Muscle layer of colon (tissue), 2 donors: ENCODE results near the gene EDA.

ENCODE experiments used
- H3K27ac ChIP-seq: one replicate; pipeline ENCODE4 v1.7.0; 2013; ENCODE audit warnings: low read depth, mild to moderate bottlenecking, low read length, moderate library complexity
- H3K27me3 ChIP-seq, 2 donors: one replicate each; pipeline ENCODE4 v1.7.0; 2013; ENCODE audit warnings: low read length in 2 of 2, mild to moderate bottlenecking in 2 of 2; ENCODE audit not compliant: insufficient read depth in 2 of 2, control insufficient read depth in 1 of 2
- H3K36me3 ChIP-seq: one replicate; pipeline ENCODE4 v1.7.0; 2013; ENCODE audit warnings: mild to moderate bottlenecking, low read length; ENCODE audit not compliant: insufficient read depth
- H3K4me1 ChIP-seq: one replicate; pipeline ENCODE4 v1.7.0; 2013; ENCODE audit warnings: mild to moderate bottlenecking, low read length; ENCODE audit not compliant: insufficient read depth
- H3K4me3 ChIP-seq, 2 donors: one replicate each; pipeline ENCODE4 v1.7.0; 2013; ENCODE audit warnings: low read length in 2 of 2, low read depth in 1 of 2, mild to moderate bottlenecking in 1 of 2, moderate library complexity in 1 of 2
- H3K9ac ChIP-seq: one replicate; pipeline ENCODE4 v1.7.0; 2013; ENCODE audit warnings: low read length
- H3K9me3 ChIP-seq: one replicate; pipeline ENCODE4 v1.7.0; 2013; ENCODE audit warnings: mild to moderate bottlenecking, low read length
- donor health status: abdominal sarcoma.
- donor health status: Adenocarcinoma of cecum.

Gene EDA

DNA sequence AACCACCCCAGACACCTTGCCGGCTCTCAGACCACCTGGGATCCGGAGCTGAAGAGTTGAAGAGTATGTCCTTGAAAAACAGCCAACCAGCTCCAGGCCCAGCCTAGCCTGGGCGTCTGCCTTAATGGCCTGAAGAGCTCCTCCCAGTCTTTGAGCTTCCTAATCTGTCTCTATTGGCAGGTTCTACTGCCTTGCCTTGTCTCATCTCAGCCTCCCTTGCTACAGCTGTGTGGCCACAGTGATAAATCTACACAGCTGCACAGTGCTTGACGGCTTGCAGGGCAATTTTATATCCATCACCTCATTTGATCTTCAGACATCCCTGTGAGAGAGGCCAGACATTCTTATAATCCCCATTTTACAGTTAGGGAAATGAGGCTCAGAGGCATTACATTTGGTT is 413.9 kb downstream of the EDA start:
- no peaks in the 10 kb centered on the region for H3K36me3 ChIP-seq
- no peaks in the 10 kb centered on the region for H3K9me3 ChIP-seq
- no peak overlapping the region for H3K4me3 ChIP-seq
- H3K4me1 ChIP-seq: no peaks in the 10 kb centered on the region
- peaks cover 0 to 32% of the 10 kb centered on the region in 2 donors for H3K27me3 ChIP-seq
- H3K27ac ChIP-seq: no peak overlapping the region
- H3K9ac ChIP-seq: no peak overlapping the region

DNA sequence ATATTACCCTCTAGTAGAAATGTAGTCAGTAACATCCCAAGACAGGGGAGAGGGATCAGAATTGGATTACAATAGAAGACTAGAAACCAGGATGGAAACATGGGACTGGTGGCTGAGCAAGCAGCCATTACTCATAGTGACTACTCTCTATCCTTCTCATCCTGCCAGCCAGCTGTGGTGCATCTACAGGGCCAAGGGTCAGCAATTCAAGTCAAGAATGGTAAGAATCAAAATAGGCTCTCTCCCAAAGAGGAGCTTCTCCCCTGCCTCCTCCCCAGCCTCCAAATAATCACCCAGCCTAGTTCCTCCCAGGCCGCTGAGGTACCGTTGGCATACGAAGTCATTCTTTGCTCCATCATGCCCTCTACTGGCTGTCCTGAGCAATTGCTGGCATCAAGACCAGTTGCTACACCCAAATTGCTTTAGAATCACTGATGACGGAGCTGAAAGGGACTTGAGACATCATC is 414.4 kb downstream of the EDA start:
- H3K4me1 ChIP-seq: no peaks in the 10 kb centered on the region
- no peak overlapping the region for H3K4me3 ChIP-seq
- H3K9me3 ChIP-seq: no peaks in the 10 kb centered on the region
- H3K27me3 ChIP-seq: peaks cover 0 to 32% of the 10 kb centered on the region in 2 donors
- no peak overlapping the region for H3K9ac ChIP-seq
- H3K36me3 ChIP-seq: no peaks in the 10 kb centered on the region
- H3K27ac ChIP-seq: no peak overlapping the region

DNA sequence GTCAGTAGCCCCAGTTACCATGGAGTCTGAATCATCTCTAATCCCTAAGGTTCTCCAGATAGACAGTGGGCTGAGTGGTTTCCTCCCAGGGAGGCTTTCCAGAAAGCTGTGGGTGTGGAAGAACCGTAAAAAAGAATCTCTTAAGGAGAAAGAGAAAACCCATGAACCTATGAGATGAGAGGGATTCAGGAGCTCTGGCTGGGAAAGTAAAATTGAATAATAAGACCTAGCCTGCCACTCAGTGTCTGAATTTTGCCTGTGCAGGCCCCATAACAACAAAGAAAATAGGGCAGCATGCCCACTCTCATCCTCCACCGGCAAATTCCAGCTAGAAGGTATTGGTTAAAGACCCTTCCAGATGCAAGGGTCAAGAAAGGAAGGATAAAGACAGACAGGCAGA is 416.9 kb downstream of the EDA start:
- Histone ChIP-seq H3K4me1 (no peaks in the 10 kb centered on the region), H3K27me3 (peaks cover 0 to 32% of the 10 kb centered on the region in 2 donors), H3K4me3 (no peak overlapping the region), H3K36me3 (no peaks in the 10 kb centered on the region), H3K27ac (no peak overlapping the region), H3K9me3 (no peaks in the 10 kb centered on the region), H3K9ac (no peak overlapping the region)

DNA sequence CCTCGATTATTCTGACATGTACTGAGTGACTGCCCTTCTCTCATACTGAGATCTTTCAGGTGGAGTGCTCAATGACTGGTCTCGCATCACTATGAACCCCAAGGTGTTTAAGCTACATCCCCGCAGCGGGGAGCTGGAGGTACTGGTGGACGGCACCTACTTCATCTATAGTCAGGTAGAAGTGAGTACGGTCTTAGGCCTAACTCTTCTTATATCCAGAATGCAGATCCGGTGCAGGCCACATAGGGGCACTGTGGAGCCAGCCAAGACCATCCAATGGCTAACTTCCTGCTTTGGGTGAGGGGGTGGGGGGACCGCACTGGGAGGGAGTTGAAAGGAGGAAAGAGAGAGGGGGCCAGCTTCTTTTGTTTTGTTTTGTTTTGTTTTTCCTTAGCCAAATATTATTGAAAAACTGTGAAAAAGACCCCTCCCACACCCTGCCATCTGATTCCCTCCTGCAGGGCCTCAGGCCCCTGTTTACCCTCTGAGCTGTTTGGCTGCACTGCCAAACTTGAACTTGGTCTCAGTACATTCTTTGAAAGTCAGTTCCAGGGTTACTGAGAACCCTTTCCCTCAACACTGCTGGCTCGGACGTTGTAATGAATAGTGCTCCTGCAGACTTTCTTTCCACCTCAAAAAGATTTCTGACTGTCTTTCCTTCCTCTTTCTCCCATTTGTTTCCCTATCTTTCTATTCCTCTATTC is 417.6 kb downstream of the EDA start:
- Histone ChIP-seq H3K4me1 (no peaks in the 10 kb centered on the region), H3K36me3 (no peaks in the 10 kb centered on the region), H3K27ac (no peak overlapping the region), H3K9ac (no peak overlapping the region), H3K4me3 (no peak overlapping the region), H3K27me3 (peaks cover 0 to 32% of the 10 kb centered on the region in 2 donors), H3K9me3 (no peaks in the 10 kb centered on the region)

DNA sequence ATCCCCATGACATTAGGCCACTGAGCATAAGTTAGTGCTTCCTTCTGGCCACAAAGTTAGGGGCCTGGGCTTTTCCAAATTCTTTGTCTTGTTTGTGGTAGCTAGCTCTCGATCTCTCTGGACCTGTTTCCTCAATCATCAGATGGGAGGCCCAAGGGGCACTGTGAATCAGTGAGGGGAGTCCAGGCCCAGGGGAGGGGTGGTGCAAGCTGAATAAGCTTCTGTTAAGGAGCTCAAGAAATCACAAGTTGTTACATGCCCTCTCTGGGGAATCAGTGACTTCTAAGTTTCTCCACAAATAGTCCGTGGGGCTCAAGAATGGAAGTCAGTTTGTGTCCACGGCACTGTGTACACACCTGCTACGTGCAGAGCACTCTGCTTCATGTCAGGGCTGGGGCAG is 418.7 kb downstream of the EDA start:
- no peak overlapping the region for H3K4me3 ChIP-seq
- no peaks in the 10 kb centered on the region for H3K9me3 ChIP-seq
- H3K4me1 ChIP-seq: no peaks in the 10 kb centered on the region
- H3K9ac ChIP-seq: no peak overlapping the region
- peaks cover 0 to 23% of the 10 kb centered on the region in 2 donors for H3K27me3 ChIP-seq
- H3K36me3 ChIP-seq: no peaks in the 10 kb centered on the region
- no peak overlapping the region for H3K27ac ChIP-seq

DNA sequence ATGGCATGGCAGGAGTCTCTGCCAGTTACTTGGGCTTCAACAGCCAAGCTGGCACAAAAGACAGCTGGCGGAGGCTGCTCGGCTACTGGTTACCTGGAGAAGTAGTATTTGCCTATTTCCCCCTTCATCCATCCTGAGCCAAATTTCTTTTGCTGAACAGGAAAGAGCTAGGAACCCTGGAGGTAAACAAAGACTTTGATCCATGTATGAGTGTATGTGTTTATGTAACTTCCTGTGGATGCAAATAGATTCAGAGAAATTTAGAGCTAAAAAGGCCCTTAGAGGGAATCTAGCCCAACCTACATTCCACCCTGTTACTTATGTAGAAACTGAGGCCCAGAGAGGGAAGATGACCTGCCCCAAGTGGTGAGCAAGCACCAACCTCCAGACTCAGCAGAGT is 422.6 kb downstream of the EDA start:
- H3K4me3 ChIP-seq: no peak overlapping the region

DNA sequence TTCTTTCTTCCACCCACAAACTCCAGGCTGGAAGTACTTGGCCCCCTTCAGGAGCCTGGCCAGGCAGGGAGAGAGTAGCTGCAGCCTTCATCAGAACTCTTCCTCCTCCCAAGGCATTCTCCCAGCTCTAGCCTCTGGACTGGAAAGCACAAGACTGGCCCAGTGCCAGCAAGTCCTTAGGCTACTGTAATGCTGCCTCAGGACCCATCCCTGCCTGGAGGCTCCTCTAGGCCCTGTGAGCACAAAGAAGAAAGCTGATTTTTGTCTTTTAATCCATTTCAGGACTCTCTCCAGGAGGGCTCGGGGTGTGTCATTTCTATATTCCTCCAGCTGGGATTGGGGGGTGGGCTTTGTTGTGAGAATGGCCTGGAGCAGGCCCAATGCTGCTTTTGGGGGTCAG is 423.0 kb downstream of the EDA start:
- Histone ChIP-seq H3K36me3 (no peaks in the 10 kb centered on the region), H3K4me3 (no peak overlapping the region), H3K27ac (no peak overlapping the region), H3K27me3 (peaks cover 0 to 10% of the 10 kb centered on the region in 2 donors), H3K9me3 (no peaks in the 10 kb centered on the region), H3K9ac (no peak overlapping the region), H3K4me1 (no peaks in the 10 kb centered on the region)

More for the DNA sequence above, 422.6 kb downstream of the EDA start:
- Histone ChIP-seq H3K27me3 (peaks cover 0 to 14% of the 10 kb centered on the region in 2 donors), H3K27ac (no peak overlapping the region), H3K9ac (no peak overlapping the region), H3K4me1 (no peaks in the 10 kb centered on the region), H3K36me3 (no peaks in the 10 kb centered on the region), H3K9me3 (no peaks in the 10 kb centered on the region)

DNA sequence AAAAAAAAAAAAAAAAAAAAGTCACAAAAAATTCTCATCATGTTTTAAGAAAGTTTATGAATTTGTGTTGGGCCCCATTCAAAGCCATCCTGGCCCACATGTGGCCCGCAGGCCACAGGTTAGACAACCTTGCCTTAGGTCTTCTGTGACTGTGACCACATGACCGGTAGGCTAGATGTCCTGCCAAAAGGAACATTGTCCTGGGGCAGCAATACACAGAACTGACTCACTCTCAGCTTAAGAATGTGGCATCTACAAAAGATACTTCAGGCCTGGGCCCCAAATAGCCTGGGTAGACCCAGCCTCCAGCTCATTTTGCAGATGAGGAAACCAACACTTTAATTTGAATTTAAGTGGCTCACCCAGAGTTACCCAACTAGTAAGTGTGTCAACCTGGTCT is 423.8 kb downstream of the EDA start:
- Histone ChIP-seq H3K4me1 (no peaks in the 10 kb centered on the region), H3K9me3 (no peaks in the 10 kb centered on the region)

DNA sequence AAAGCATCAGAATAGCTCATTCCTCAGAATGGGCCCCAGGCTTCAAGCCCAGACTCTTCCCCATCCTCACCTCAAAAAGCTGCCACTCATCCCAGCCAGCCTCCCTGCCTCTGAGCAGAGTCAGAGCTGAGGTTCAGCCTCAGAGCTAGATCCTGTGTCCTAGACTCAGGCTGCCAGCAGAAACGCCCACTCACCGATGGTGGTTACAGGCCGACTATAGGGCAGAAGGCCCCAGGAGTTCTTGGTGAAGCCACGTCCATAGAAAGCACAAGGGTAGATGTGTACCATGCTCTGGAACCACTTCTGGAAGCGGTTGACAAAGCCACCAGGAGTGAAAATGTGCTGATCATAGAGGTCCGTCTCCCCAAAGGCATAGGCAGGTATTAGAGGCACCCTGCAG is 426.1 kb downstream of the EDA start:
- Histone ChIP-seq H3K27me3 (peaks cover 0 to 6% of the 10 kb centered on the region in 2 donors), H3K27ac (no peak overlapping the region), H3K4me3 (no peak overlapping the region), H3K4me1 (no peaks in the 10 kb centered on the region), H3K9me3 (no peaks in the 10 kb centered on the region), H3K9ac (no peak overlapping the region), H3K36me3 (no peaks in the 10 kb centered on the region)

More for the DNA sequence above, 423.8 kb downstream of the EDA start:
- H3K36me3 ChIP-seq: no peaks in the 10 kb centered on the region
- peaks cover 0 to 6% of the 10 kb centered on the region in 2 donors for H3K27me3 ChIP-seq
- H3K27ac ChIP-seq: no peak overlapping the region
- H3K9ac ChIP-seq: no peak overlapping the region
- H3K4me3 ChIP-seq: no peak overlapping the region

DNA sequence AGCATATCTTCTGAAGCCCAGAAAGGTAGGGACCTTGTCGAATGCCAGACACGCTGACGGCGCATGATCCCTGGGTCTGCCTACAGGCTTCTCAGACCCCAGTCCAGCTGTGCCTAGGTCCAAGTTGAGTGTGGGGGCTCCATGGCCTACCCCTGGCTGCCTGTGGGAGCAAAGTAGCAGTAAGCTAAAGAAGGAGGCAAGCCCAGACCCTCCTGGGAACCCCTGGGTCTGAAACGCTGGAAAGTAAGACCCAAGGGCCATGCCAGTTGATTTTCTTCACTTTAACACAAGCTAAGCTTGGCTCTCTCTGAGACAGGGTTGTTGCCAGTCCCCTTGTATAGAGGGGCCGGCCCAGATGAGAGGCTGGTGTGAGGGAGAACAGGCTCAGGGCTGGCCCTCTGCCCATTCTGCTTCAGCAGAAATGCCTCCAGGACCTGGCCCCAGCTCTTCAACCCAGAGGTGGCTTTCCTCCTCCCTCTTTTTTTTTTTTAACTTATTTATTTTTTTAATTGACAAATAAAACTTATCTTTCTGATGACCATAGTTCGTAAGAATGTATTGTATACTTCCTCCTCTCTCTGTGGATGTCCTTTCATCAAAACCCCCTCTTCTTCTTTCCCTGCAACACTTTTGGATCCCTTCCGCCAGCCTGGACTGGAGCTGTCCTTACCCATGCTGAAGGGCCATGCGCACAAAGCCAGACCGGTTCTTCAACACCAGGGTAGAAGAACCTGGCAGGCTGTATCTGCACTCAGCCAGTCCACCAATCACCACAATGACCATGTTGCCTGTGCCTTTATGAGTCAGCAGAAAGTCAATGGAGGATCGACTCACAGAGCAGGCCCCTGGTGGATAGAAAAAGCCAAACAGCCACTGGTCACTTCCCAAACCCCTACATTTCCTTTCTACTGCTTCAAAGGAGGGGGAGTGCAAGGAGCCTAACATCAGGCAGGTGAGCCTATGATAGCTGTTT is 426.8 kb downstream of the EDA start:
- no peak overlapping the region for H3K27ac ChIP-seq

DNA sequence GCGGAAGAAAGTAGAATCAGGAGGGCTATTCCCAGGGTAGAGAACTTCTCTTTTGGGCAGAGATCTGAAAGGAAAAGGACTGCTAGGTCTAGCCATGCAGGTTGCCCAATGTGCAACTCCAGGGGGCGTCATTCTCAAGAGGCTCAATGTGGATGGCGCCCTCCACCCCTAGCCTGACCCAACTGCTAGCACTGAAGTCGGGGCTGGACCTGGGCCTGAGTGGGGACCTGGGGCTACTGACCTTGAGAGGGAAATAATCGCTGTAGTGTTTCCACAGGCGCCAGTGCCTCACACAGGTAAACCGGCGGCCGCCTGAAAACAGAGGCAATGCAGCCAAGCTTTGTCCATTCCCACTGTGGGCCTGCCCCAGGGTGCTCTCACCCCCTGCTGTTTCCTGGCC is 427.8 kb downstream of the EDA start:
- Histone ChIP-seq H3K4me1 (no peaks in the 10 kb centered on the region), H3K27ac (no peak overlapping the region), H3K9ac (no peak overlapping the region), H3K9me3 (no peaks in the 10 kb centered on the region), H3K27me3 (peaks cover 0 to 6% of the 10 kb centered on the region in 2 donors), H3K4me3 (no peak overlapping the region), H3K36me3 (no peaks in the 10 kb centered on the region)

More for the DNA sequence above, 426.8 kb downstream of the EDA start:
- H3K36me3 ChIP-seq: no peaks in the 10 kb centered on the region
- H3K9ac ChIP-seq: no peak overlapping the region
- no peak overlapping the region for H3K4me3 ChIP-seq
- H3K4me1 ChIP-seq: no peaks in the 10 kb centered on the region
- H3K9me3 ChIP-seq: no peaks in the 10 kb centered on the region
- peaks cover 0 to 6% of the 10 kb centered on the region in 2 donors for H3K27me3 ChIP-seq
